ENCODE measurements around the gene BORCS6. TPM values are rescaled to one million over a fixed set of nuclear protein-coding genes. Genes with fewer than 3 reads are reported as not detected.

Gene BORCS6
- total and polyA plus RNA-seq, 9 of the 15 experiments (the other 6 are each of a cell fraction or from before 2014, with no cell fraction given): 0.01 to 7.4 (median 2.3) TPM

- Histone ChIP-seq H3K36me3 (ENCODE audit: control insufficient read depth, insufficient read depth, low read length) (peaks cover 11% of the 10 kb centered on the region), H4K20me1 (replicated peaks; ENCODE audit: control insufficient read depth, insufficient read depth, low read length) (no peaks in the 10 kb centered on the region), H3K9me3 (replicated peaks; ENCODE audit: control insufficient read depth, insufficient read depth, low read depth, low read length) (no peaks in the 10 kb centered on the region), H3K9me1 (ENCODE audit: control insufficient read depth, insufficient read depth, low read length) (no peaks in the 10 kb centered on the region), H3K27me3 (ENCODE audit: control insufficient read depth in 2 of 2, insufficient read depth in 2 of 2, low read length in 2 of 2) (no peaks in the 10 kb centered on the region), H3K27ac (ENCODE audit: extremely low read depth, low read depth, low read length) (no peak overlapping the region), H3K79me2 (ENCODE audit: control insufficient read depth, insufficient read depth, low read length) (peaks cover 24% of the 10 kb centered on the region), H2AFZ (ENCODE audit: low read depth, low read length) (0 out of 2 replicates have a peak overlapping the region, but pooled peaks have one; percentile 23), H3K4me2 (ENCODE audit: insufficient read depth, low read length) (no peak overlapping the region), H3K4me1 (replicated peaks in 1 of 2; ENCODE audit: control insufficient read depth in 2 of 2, insufficient read depth in 2 of 2, low read length in 2 of 2) (peaks cover 17 to 19% of the 10 kb centered on the region in 2 experiments; a peak in 4 of 5 replicates), H3K9ac (ENCODE audit: insufficient read depth in 1 of 2, low read depth in 2 of 2, low read length in 2 of 2) (no peak overlapping the region; a peak in 1 of 4 replicates), H3K4me3 (no peak overlapping the region)
- no TSS peak for BruUV-seq (replicated peaks)
- DNase-seq (ENCODE audit: extremely low read depth in 1 of 4, low spot score in 3 of 4) (peak in 2 of 4 experiments; percentile 18 to 74), ATAC-seq (peak; percentile 67), FAIRE-seq (no peak)
- intact Hi-C loops (cut with micrococcal nuclease): no loop called here
- in situ Hi-C loops (cut with MboI): no loop called here
- ChIA-PET POLR2A (interaction anchor here (0.8 to 6.6 kb wide), 7 partner anchors 9 to 163 kb away, joined by 3 to 89 read pairs (median 3); no protein-coding TSS in a partner anchor), CTCF (ENCODE audit: low intra/inter-chr PET ratio) (no interaction called here)
- 13% methylated on average over 12 of the region's 14 CpGs for WGBS (ENCODE audit: insufficient coverage, low coverage, missing lambda C conversion rate)
- peak; percentile 50; the same call in 1 of the 2 replicates for TF ChIP-seq ZNF384 (IDR thresholded peaks at IDR 0.05; ENCODE audit: low read depth, low read length)
- peak; percentile 53 for TF ChIP-seq ZNF316 (IDR thresholded peaks at IDR 0.05)
- no peak for TF ChIP-seq ZNF717 (CRISPR knock-in tag; IDR thresholded peaks at IDR 0.05)
- peak; percentile 71; the same call in 1 of the 2 replicates for TF ChIP-seq TOE1 (IDR thresholded peaks at IDR 0.05; ENCODE audit: borderline replicate concordance)
- TF ChIP-seq TOE1 (CRISPR knock-in tag; IDR thresholded peaks at IDR 0.05; ENCODE audit: borderline replicate concordance, low read depth): no peak
- no peak for TF ChIP-seq NCOA2 (IDR thresholded peaks at IDR 0.05; ENCODE audit: partially characterized antibody in 2 of 2)
- no peak for TF ChIP-seq GATA2 (CRISPR knock-in tag; IDR thresholded peaks at IDR 0.05)
- no peak for TF ChIP-seq RHOXF2B (CRISPR knock-in tag; conservative IDR thresholded peaks at IDR 0.05)
- no peak for TF ChIP-seq SRSF1 (IDR thresholded peaks at IDR 0.05; ENCODE audit: low read depth, low read length)
- no peak for TF ChIP-seq DEAF1 (CRISPR knock-in tag; IDR thresholded peaks at IDR 0.05)
- no peak for TF ChIP-seq ZNF609 (CRISPR knock-in tag; IDR thresholded peaks at IDR 0.05; ENCODE audit: borderline replicate concordance)
- no peak for TF ChIP-seq ZNF449 (CRISPR knock-in tag; IDR thresholded peaks at IDR 0.05)
- no peak for TF ChIP-seq ZNF134 (CRISPR knock-in tag; conservative IDR thresholded peaks at IDR 0.05)
- TF ChIP-seq TAL1 (IDR thresholded peaks at IDR 0.05): no peak
These were observed 22.6 kb upstream of the BORCS6 start for GRCh38 chr17:8212312-8213180.
